Mucosa of rectum (tissue), 2 donors: ENCODE data around the gene ARHGAP32.

Experiments used
- H3K27ac ChIP-seq, 2 donors: one replicate each; pipeline ENCODE4 v1.7.0; 2013; ENCODE audit warnings: inconsistent platforms in 2 of 2, low read depth in 2 of 2, low read length in 2 of 2
- H3K27me3 ChIP-seq, 2 donors: one replicate each; pipeline ENCODE4 v1.7.0; 2013; ENCODE audit warnings: low read length in 2 of 2; ENCODE audit not compliant: control insufficient read depth in 2 of 2, insufficient read depth in 2 of 2
- H3K36me3 ChIP-seq, 2 donors: one replicate each; pipeline ENCODE4 v1.7.0; 2013; ENCODE audit warnings: low read length in 2 of 2; ENCODE audit not compliant: control insufficient read depth in 2 of 2, insufficient read depth in 2 of 2
- H3K4me1 ChIP-seq, 2 donors: one replicate each; pipeline ENCODE4 v1.7.0; 2013; ENCODE audit warnings: low read length in 2 of 2, mild to moderate bottlenecking in 1 of 2; ENCODE audit not compliant: control insufficient read depth in 2 of 2, insufficient read depth in 2 of 2
- H3K4me3 ChIP-seq, 2 donors: one replicate each; pipeline ENCODE4 v1.7.0; 2013; ENCODE audit warnings: low read length in 2 of 2
- H3K9ac ChIP-seq, 2 donors: one replicate each; pipeline ENCODE4 v1.7.0; 2013; ENCODE audit warnings: low read length in 2 of 2, low read depth in 1 of 2, mild to moderate bottlenecking in 1 of 2
- H3K9me3 ChIP-seq, 2 donors: one replicate each; pipeline ENCODE4 v1.7.0; 2013; ENCODE audit warnings: low read length in 2 of 2; ENCODE audit not compliant: control insufficient read depth in 2 of 2
- donor health status: healthy.
- donor health status: Normal muscosa, but diverticular disease.

Gene ARHGAP32

DNA sequence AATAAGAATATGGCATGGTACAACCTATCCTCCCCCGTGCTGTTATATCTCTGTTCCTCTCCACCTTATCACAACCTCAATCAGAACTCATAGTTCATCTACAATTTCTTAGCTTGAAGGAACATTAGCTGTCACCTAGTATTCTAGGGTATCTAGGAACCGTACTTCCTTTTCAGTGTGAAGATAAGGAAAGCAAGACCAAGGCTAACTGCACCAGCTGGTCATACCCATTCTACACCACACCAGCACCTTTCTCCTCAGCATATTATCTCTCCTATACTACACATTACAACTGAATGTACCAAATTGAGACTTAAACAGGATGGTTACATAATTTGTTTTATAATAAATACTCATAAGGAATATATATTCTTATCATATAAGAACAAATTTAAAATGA, 73.1 kb downstream of the ARHGAP32 start:
- Histone ChIP-seq H3K36me3 (no peaks in the 10 kb centered on the region), H3K4me1 (no peaks in the 10 kb centered on the region), H3K9ac (no peak overlapping the region), H3K27me3 (no peaks in the 10 kb centered on the region), H3K9me3 (no peaks in the 10 kb centered on the region), H3K27ac (no peak overlapping the region), H3K4me3 (no peak overlapping the region)

- H3K4me3 ChIP-seq: no peak overlapping the region
- H3K36me3 ChIP-seq: no peaks in the 10 kb centered on the region
Measured at GRCh38 chr11:129117595-129118350, 74.4 kb downstream of the ARHGAP32 start.

DNA sequence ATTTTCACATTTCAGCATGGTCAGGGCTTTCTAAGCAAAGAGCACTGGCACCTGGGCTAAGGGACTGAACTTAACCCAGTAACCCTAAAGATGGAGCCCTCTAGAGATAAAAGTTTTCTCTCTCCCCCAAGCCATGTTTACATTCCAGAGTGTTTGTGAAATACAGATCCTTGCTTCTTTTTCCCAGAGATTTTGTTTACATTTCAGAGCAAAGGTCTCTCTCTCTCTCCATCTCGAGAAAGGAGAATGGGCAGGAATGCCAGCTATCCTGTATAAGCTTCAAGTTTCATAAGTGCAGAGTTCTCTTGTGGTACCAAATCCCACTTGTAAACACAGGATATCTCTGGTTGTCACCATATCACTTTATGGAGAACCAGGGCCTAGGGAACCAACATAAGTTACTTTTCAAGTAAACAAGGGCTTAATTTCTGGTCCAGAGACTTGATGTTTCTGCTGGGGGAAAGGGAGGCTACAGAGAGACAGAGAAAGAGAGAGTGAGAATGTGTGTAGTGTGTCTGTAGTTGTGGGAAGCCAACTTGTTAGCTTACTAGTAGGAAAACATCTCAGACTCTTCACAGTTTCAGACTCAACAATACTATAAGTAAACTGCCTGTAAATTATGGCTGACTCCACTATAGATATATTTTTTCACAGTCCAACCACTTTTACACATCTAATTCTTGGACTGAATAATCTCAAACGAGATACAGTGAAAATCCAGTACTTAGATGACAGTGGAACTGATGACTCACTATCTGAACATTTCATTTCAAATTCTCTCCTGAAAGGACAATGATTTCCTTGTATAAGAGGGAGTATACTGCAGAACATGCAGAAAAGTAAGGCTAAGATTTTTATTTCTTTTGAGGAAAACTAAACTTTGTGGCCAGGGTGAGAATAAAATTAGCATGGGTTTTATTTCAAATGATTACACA, 76.2 kb downstream of the ARHGAP32 start:
- Histone ChIP-seq H3K27me3 (no peaks in the 10 kb centered on the region), H3K4me1 (peaks cover 0 to 2% of the 10 kb centered on the region in 2 donors), H3K9me3 (no peaks in the 10 kb centered on the region), H3K9ac (no peak overlapping the region), H3K36me3 (no peaks in the 10 kb centered on the region), H3K27ac (no peak overlapping the region), H3K4me3 (no peak overlapping the region)

More at GRCh38 chr11:129117595-129118350, 74.4 kb downstream of the ARHGAP32 start:
- H3K9me3 ChIP-seq: no peaks in the 10 kb centered on the region
- H3K9ac ChIP-seq: no peak overlapping the region
- H3K27ac ChIP-seq: no peak overlapping the region
- no peaks in the 10 kb centered on the region for H3K27me3 ChIP-seq
- peaks cover 0 to 2% of the 10 kb centered on the region in 2 donors for H3K4me1 ChIP-seq

DNA sequence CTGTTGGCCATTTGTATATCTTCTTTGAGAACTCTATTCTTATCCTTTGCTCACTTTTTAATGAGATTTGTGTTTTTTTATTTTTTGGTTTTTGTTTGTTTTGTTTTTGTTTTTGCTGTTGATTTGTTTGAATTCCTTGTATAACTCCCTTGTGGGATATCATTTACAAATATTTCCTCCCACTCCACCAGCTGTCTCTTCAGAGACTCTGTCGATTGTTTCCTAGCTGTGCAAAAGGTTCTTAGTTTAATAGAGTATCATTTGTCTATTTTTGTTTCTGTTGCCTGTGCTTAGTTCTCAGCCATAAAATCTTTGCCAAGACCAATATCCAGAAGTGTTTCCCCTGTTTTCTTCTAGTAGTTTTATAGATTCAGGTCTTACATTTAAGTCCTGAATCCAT, 82.4 kb downstream of the ARHGAP32 start:
- no peak overlapping the region for H3K27ac ChIP-seq

GRCh38 chr11:129106788-129107187, 85.3 kb downstream of the ARHGAP32 start:
- Histone ChIP-seq H3K36me3 (no peaks in the 10 kb centered on the region), H3K9ac (no peak overlapping the region), H3K4me3 (no peak overlapping the region), H3K27ac (no peak overlapping the region), H3K4me1 (no peaks in the 10 kb centered on the region), H3K9me3 (peaks cover 2 to 3% of the 10 kb centered on the region in 2 donors), H3K27me3 (no peaks in the 10 kb centered on the region)

More for the DNA sequence above, 82.4 kb downstream of the ARHGAP32 start:
- Histone ChIP-seq H3K4me1 (peaks cover 0 to 2% of the 10 kb centered on the region in 2 donors), H3K36me3 (no peaks in the 10 kb centered on the region), H3K9ac (no peak overlapping the region), H3K9me3 (peaks cover 0 to 2% of the 10 kb centered on the region in 2 donors), H3K27me3 (no peaks in the 10 kb centered on the region), H3K4me3 (no peak overlapping the region)

- Histone ChIP-seq H3K27ac (no peak overlapping the region), H3K9me3 (peaks cover 5 to 6% of the 10 kb centered on the region in 2 donors), H3K36me3 (no peaks in the 10 kb centered on the region), H3K27me3 (no peaks in the 10 kb centered on the region), H3K9ac (no peak overlapping the region), H3K4me3 (no peak overlapping the region), H3K4me1 (no peaks in the 10 kb centered on the region)
Measured at GRCh38 chr11:129102756-129103155, 89.4 kb downstream of the ARHGAP32 start.

GRCh38 chr11:129102225-129102624, 89.9 kb downstream of the ARHGAP32 start:
- peaks cover 5 to 6% of the 10 kb centered on the region in 2 donors for H3K9me3 ChIP-seq
- H3K36me3 ChIP-seq: no peaks in the 10 kb centered on the region

GRCh38 chr11:129093283-129093682, 98.8 kb downstream of the ARHGAP32 start:
- no peaks in the 10 kb centered on the region for H3K9me3 ChIP-seq
- H3K4me3 ChIP-seq: no peak overlapping the region
- H3K9ac ChIP-seq: no peak overlapping the region
- no peaks in the 10 kb centered on the region for H3K4me1 ChIP-seq
- no peaks in the 10 kb centered on the region for H3K27me3 ChIP-seq
- H3K27ac ChIP-seq: no peak overlapping the region
- H3K36me3 ChIP-seq: no peaks in the 10 kb centered on the region

More at GRCh38 chr11:129102225-129102624, 89.9 kb downstream of the ARHGAP32 start:
- Histone ChIP-seq H3K4me1 (no peaks in the 10 kb centered on the region), H3K9ac (no peak overlapping the region), H3K4me3 (no peak overlapping the region), H3K27me3 (no peaks in the 10 kb centered on the region), H3K27ac (no peak overlapping the region)

GRCh38 chr11:129090056-129090455, 102.1 kb downstream of the ARHGAP32 start:
- H3K9ac ChIP-seq: no peak overlapping the region
- no peaks in the 10 kb centered on the region for H3K27me3 ChIP-seq
- no peaks in the 10 kb centered on the region for H3K9me3 ChIP-seq
- no peaks in the 10 kb centered on the region for H3K36me3 ChIP-seq
- H3K4me1 ChIP-seq: no peaks in the 10 kb centered on the region
- H3K27ac ChIP-seq: no peak overlapping the region
- no peak overlapping the region for H3K4me3 ChIP-seq

GRCh38 chr11:129089279-129089678, 102.8 kb downstream of the ARHGAP32 start:
- no peak overlapping the region for H3K9ac ChIP-seq
- H3K27me3 ChIP-seq: no peaks in the 10 kb centered on the region
- no peaks in the 10 kb centered on the region for H3K9me3 ChIP-seq
- H3K36me3 ChIP-seq: no peaks in the 10 kb centered on the region
- no peaks in the 10 kb centered on the region for H3K4me1 ChIP-seq
- no peak overlapping the region for H3K4me3 ChIP-seq
- H3K27ac ChIP-seq: no peak overlapping the region
